IPS-18c (cell line): ENCODE results near the gene RP2.
A peak's percentile ranks its signal among the peaks of the same experiment; 100 is the strongest.

Experiments used
- H3K4me3 ChIP-seq: 2 replicates; pipeline ENCODE4 v1.7.0; 2013; ENCODE audit warnings: low read depth, mild to moderate bottlenecking, low read length, moderate library complexity; ENCODE audit not compliant: insufficient read depth
- H3K9me3 ChIP-seq: one replicate; pipeline ENCODE4 v1.6.1; 2013; ENCODE audit warnings: mild to moderate bottlenecking, low read length, moderate library complexity; ENCODE audit not compliant: control insufficient read depth, insufficient read depth

RP2 gene

DNA sequence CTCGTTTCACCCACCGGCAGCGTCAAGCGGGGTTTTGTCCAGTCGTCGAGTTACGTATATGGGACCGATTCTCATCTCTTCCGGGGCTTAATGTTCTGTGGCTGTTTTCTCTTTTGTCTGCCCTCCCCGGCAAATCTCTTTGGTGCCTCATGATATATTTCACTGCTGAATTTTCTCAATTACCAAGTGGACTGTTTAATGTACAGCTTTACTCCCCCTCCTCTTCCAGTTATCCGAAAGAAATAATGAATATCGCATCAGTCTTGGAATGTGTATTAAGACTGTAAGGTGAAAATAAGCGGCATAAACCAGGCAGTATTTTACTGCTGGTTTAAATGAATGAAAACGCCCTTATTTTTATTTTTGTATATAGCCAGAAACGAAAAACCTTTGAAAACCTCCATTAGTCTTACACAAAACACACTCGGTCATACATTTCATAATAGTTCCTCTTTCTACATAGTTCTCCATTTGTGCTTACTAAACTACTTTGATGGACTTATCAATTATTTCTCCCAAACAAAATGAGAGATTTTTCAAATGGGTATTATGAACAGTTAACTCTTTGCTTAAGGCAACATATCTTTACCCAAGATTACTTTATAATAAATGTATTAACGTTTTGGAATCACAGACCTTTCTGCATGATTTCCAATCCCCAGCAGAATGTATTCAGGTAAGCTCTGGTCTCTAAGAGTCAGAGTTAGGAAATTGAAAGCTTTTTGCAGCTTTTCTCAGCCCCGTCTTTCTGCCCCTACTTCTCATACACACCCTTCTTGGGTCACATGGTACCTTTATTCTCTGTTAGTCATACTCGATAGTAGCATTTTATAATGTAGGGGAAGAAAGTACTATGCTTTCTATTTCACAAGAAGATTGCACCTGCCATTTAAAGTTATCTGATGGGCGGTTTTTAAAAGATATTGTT is 979 bp downstream of the RP2 start:
- Histone ChIP-seq H3K4me3 (peak overlapping the region; percentile 78), H3K9me3 (peaks cover 4% of the 10 kb centered on the region)

- peaks cover 4% of the 10 kb centered on the region for H3K9me3 ChIP-seq
- no peak overlapping the region for H3K4me3 ChIP-seq
These were observed 1.6 kb downstream of the RP2 start for GRCh38 chrX:46838486-46838870.

GRCh38 chrX:46838974-46839480 is 2.2 kb downstream of the RP2 start:
- Histone ChIP-seq H3K4me3 (no peak overlapping the region), H3K9me3 (peaks cover 4% of the 10 kb centered on the region)

GRCh38 chrX:46840946-46841345 is 4.1 kb downstream of the RP2 start:
- peaks cover 4% of the 10 kb centered on the region for H3K9me3 ChIP-seq
- no peak overlapping the region for H3K4me3 ChIP-seq

DNA sequence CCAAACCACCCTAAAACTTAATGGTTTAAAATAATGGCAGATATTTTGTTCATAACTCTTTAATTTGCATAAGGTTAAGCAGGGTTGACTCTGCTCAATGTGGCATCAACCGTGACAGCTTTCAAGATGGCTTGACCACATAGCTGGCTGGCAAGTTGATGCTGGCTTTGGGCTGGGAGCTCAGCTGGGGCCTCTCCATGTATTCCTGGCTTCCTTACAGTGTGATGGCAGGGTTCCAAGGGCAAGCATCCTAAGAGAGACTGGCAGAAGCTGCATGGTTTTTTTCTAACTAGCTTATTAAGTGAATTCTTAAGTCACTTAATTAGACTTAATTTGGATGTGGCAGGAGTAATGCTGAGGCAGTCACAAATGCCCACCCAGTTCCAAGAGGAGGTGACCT is 4.5 kb downstream of the RP2 start:
- no peak overlapping the region for H3K4me3 ChIP-seq

DNA sequence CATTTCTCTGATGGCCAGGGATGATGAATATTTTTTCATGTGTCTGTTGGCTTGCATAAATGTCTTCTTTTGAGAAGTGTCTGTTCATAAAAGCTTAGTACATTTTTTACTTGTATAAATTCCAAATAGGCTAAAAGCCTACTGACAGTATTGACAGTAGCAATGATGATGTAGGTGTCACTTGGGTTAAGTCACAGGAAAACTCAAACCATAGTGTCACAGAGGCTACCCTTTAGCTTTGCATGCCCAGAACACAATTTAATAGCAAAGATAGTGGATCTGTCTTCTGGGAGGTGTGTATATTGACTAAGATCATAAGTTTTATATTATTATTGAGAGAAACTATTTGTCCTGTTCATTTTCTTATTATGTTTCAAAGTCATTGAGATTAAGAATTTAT is 8.1 kb downstream of the RP2 start:
- no peak overlapping the region for H3K4me3 ChIP-seq
- no peaks in the 10 kb centered on the region for H3K9me3 ChIP-seq

More for the DNA sequence above, 4.5 kb downstream of the RP2 start:
- H3K9me3 ChIP-seq: peaks cover 4% of the 10 kb centered on the region

GRCh38 chrX:46849933-46850332 is 13.1 kb downstream of the RP2 start:
- H3K9me3 ChIP-seq: peaks cover 2% of the 10 kb centered on the region
- no peak overlapping the region for H3K4me3 ChIP-seq

DNA sequence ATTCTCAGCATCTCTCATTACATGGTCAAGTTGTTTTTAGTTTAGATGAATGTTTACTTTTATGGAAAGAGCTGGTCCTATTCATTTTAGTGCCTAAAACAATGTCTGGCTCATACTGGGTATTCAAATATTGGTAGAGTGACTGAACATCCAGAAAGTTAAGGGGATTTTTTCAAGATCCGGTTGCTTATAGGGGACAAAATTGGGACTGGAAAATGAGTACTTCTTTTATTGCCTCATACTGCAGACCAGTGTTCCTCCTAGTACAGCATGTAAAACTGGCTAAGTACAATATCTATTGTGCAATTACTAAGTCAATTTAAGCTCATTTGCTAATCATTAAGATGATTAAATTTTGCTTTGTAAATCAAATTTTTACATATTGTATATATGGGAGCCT is 13.9 kb downstream of the RP2 start:
- peaks cover 2% of the 10 kb centered on the region for H3K9me3 ChIP-seq

GRCh38 chrX:46856483-46856882 is 19.6 kb downstream of the RP2 start:
- Histone ChIP-seq H3K9me3 (peaks cover 2% of the 10 kb centered on the region), H3K4me3 (no peak overlapping the region)

More for the DNA sequence above, 13.9 kb downstream of the RP2 start:
- no peak overlapping the region for H3K4me3 ChIP-seq

- H3K9me3 ChIP-seq: no peaks in the 10 kb centered on the region
These were observed 23.7 kb downstream of the RP2 start for GRCh38 chrX:46860557-46860956.

DNA sequence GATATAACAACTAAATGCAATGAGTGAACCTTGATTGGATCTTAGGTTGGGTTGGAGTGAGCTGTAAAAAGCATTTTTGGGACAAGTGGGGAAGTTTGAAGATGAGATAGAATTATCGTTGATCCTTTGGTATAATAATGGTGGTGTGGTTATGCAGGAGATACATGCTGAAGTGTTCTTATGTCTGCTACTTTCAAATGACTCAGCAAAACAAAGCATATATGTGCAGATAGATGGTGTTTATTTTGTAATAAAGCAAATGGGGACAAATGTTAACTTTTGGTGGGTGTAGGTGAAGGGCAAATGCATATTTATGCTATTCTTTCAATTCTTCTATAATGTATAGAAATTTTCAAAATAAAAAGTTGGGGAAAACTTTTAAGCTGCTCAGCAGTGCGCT is 26.2 kb downstream of the RP2 start:
- no peaks in the 10 kb centered on the region for H3K9me3 ChIP-seq
- no peak overlapping the region for H3K4me3 ChIP-seq

More at GRCh38 chrX:46860557-46860956, 23.7 kb downstream of the RP2 start:
- H3K4me3 ChIP-seq: no peak overlapping the region

DNA sequence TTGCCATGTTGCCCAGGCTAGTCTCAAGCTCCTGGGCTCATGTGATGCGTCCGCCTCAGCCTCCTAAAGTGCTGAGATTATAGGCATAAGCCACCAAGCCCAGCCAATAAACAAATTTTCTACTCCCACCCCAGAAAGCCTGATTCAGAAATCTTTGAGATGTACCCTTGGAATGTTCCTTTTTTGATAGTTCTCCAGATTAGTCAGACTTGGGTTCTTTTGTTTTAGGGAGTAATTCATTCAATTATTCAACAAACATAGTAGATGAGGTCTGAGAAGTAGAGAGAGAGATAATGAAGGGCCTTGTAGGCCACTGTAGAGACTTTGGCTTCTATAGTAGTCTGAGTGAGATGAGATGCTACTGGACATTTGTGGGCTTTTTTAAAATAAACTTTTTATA is 27.8 kb downstream of the RP2 start:
- Histone ChIP-seq H3K9me3 (no peaks in the 10 kb centered on the region), H3K4me3 (no peak overlapping the region)

- Histone ChIP-seq H3K4me3 (no peak overlapping the region), H3K9me3 (no peaks in the 10 kb centered on the region)
These were observed 28.4 kb downstream of the RP2 start for GRCh38 chrX:46865281-46865680.

DNA sequence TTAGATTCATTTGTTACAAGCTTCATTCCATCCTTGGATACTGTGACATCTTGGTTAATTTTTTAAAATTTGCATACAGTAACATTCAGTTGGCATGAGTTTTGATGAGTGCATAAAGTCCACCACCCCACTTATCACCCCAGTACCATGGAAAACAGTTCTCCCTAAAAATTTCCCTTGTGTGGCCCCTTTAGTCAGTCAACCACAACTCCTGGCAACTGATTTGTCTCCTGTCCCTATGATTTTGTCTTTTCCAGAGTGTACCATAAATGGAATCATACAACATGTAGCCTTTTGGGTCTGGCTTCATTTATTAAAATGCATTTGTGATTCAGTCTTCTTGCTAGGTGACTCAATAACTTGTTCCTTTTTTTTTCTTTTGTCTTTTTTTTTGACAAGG is 29.9 kb downstream of the RP2 start:
- Histone ChIP-seq H3K4me3 (no peak overlapping the region), H3K9me3 (no peaks in the 10 kb centered on the region)

DNA sequence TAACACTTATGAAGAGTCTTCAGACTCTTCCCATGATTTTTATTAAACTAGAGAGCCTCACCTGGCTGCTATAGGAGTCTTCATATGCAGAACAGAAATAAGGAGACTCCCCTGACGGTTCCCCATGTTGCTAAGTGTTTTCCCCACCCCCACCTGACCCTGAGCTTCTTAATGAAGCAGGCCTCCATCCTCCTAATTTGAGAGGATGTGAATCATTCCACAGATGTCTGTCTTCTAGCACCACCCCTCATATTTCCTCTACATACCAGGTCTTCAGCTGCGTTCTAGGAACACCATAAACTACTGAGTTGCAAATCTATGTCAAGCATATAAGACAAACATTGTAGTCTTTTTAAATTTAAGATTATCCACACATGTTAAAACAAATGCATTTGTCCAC is 36.9 kb downstream of the RP2 start:
- Histone ChIP-seq H3K9me3 (no peaks in the 10 kb centered on the region), H3K4me3 (no peak overlapping the region)

- no peak overlapping the region for H3K4me3 ChIP-seq
- H3K9me3 ChIP-seq: no peaks in the 10 kb centered on the region
These were observed 40.1 kb downstream of the RP2 start for GRCh38 chrX:46876901-46877300.

- no peak overlapping the region; the same call in 1 of the 2 replicates for H3K4me3 ChIP-seq
- no peaks in the 10 kb centered on the region for H3K9me3 ChIP-seq
These were observed 45.4 kb downstream of the RP2 start for GRCh38 chrX:46882266-46882665.

DNA sequence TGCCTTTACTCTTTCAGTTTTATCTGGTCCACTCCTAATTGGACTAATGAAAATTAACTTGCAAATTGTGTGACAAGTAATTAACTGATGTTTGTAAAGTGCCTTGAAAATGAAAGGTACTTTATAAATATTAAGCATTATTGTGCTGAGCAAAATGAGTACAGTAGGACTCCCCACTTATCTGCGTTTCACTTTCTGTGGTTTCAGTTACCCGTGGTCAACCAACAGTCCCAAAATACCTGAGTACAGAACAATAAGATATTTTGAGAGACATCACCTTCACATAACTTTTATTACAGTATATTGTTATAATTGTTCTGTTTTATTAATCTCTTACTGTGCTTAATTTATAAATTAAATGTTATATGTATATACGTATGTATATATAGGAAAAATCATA is 48.0 kb downstream of the RP2 start:
- Histone ChIP-seq H3K9me3 (no peaks in the 10 kb centered on the region), H3K4me3 (no peak overlapping the region)
